NCI-H146 treated with DMSO at 0.1 percent for 48 hours (cell line): ENCODE measurements around the gene LRCH3.
"Not testable (repeated sequence)": the region's sequence is repeated elsewhere in the genome, so short reads cannot be mapped to it uniquely, and the experiment has no call there.

ENCODE experiments used
- DNase-seq: peaks from one replicate; lab custom pipeline; 2025; ENCODE audit not compliant: unreplicated experiment; lab: John Stamatoyannopoulos, UW

The LRCH3 gene

DNA sequence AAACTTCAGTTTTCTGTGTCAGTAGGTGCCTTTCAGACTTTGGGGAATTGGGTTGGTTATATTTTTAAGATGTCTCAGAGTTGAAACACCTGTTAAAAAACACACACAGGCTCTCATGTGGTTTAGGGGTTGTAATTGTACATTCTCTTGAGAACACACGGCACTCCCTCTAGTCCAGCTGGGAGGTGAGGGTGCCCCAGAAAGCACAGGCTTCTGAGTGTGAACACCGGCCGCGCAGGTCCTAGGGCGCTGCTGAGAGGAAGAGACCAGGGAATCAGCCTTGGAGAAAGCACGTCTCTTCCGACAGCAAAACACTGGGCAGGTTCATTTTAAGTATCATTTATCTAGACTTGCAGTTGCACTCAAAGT is 90.9 kb downstream of the LRCH3 start:
- DNase-seq: no peak

DNA sequence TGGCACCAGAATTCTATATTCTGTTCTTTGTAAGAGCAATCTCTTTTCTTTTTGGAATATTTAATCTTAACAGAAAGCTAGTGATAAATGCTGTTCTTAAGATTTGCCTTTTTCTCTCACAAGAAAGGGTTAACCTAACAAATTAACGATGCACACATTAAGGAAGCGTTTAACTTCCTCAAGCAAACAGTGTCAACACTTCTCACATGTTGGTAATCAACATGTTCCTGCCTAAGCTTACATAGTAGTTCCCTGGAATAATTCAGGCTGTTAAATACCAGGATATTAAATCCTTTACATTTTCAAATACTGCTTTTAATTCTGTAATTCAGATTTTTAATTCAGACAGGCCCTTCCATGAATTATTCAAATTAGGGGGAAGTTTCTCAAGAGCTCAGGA is 91.5 kb downstream of the LRCH3 start:
- no peak for DNase-seq

DNA sequence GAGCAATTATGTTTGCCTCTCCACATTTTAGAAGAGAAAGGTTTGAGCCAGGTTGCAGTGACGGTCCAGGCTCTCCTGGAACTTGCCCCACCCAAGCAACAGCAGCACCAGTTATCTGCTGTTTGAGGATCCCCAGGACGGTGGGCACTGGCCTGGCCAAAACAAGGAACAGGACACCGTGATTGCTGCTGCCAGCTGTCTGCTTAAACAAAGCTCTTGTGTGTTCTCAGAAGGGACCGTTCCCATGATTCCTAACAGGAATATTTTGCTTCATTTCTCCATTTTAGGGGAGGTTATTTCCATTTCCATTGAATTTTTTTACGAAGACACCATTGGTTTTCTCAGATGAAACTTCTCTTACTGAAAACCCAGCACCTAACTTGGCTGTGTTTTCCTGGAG is 92.5 kb downstream of the LRCH3 start:
- DNase-seq: no peak

DNA sequence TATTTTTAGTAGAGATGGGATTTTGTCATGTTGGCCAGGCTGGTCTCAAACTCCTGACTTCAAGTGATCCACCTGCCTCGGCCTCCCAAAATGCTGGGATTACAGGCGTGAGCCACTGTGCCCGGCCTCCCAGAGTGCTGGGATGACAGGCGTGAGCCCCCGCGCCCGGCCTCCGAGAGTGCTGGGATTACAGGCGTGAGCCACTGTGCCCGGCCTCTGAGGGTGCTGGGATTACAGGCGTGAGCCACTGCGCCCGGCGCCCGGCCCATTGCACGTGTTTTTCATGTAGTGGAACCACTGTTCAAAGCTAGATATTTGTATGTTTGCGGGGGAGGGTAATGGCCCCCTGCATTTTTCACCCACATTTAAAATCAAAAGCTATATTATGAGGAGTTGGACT is 93.3 kb downstream of the LRCH3 start:
- not testable (repeated sequence) for DNase-seq

DNA sequence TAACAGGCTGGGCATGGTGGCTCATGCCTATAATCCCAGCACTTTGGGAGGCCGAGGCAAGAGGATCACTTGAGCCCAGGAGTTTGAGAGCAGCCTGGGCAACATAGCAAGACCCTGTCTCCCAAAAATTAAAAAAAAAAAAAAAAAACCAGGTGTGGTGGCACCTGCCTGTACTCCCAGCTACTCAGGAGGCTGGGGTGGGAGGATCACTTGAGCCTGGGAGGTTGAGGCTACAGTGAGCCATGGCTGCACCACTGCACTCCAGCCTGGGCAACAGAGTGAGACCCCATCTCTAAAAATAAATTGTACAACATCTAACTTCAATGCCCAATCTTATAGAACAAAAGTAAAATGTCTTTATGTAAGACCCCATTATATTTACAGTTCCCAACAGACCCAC is 95.0 kb downstream of the LRCH3 start:
- DNase-seq: not testable (repeated sequence)

DNA sequence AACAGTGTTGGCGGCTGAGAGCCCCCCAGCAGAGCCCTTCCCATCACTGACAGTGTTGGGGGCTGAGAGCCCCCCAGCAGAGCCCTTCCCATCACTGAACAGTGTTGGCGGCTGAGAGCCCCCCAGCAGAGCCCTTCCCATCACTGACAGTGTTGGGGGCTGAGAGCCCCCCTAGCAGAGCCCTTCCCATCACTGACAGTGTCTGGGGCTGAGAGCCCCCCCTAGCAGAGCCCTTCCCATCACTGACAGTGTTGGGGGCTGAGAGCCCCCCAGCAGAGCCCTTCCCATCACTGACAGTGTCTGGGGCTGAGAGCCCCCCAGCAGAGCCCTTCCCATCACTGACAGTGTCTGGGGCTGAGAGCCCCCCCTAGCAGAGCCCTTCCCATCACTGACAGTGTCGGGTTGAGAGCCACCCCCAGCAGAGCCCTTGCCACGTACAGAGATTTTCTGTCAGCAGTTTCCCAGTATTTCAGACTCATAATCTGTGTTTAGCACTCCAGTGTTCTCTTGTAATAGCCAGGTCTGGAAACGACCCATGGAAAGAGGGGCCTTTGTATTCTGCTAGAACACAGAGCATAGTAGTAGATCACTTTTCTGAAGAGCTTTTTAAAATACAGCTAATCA is 96.5 kb downstream of the LRCH3 start:
- not testable (repeated sequence) for DNase-seq

GRCh38 chr3:197888511-197888910 is 97.5 kb downstream of the LRCH3 start:
- DNase-seq: no peak

DNA sequence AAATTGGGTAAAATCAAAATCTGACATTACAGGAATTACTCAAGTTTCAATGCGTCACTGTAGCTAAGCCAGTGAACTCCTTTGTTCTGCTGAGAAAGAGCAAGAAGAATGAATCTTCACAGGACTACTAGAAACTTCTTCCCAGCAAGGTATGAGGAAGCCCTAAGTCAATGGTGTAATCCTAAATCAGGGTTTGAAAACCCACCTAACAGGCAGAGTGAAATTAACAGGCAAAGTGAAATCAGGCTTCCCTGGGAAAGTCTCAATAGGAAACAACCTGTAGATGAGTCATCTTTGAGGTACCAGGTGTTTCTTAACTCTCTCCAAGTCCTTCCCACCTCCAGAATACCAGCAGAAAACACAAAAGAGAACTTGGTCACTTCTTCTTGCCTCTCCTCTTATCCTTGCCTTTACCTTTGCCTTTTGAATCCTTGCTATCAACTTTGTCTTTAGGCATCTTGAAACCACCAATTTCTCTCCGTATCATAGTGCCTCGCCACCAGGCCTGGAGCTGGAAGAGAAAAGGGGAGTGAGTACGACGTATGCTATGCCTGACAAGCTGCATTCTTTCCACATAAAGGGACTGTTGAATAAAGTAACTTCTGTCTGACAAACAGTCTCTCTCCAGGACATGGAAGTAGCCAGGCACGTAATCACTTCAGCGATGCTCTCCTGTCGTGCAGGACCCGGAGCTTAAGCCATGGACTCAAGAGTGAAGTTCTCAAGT is 98.3 kb downstream of the LRCH3 start:
- no peak for DNase-seq

DNA sequence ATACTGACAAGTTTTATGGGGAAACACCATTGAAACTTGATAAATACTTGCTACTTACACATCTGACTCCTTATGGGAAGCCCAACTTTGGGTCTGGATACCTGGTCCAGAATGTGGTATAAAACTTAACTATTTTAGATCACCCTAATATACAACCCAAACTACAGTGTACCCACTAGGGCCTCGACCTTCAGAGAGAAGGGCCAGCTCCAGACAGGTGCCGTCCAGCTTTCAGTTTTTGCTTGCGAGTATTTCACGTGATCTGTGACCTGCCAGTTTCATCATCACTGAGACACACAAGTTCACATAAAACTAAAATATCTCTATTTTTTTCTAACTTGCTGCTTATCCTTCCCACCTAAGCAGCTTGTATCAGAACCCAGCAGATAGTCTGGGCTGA is 99.6 kb downstream of the LRCH3 start:
- DNase-seq: no peak

DNA sequence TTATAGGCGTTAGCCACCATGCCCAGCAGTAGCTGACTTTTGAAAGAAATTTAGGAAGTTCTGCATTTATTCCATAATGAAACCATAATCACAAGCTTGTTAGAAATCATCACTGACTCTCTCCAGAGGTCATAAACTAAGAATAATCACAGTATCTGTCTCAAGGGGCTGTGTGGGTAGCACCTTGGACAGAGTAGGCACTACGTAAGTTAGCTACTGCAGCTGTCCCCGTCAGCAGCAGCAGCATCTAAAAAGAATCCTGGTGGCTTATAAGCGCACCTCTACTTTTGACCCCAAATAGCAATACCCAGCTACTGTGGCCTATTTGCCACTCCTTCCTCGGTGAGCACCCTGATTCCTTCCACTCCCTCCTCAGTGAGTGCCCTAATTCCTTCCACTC is 101.1 kb downstream of the LRCH3 start:
- no peak for DNase-seq

DNA sequence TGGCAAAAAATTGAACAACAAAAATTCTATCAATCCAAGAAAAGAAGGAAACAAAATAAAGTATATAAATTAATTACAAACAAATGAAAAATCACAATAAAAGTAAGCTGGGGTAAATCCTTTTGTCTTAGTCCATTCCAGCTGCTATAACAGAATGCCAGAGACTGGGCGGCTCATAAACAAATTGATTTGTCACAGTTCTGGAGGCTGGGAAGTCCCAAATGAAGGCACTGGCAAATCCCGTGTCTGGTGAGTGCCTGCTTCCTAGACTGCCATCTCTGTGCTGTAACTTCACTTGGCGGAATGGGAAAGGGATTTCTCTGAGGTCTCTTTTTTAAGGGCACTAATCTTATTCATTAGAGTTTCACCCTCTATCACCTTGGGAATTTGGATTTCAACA is 105.4 kb downstream of the LRCH3 start:
- no peak for DNase-seq

- DNase-seq: no peak
These were observed 108.9 kb downstream of the LRCH3 start for GRCh38 chr3:197899833-197900478.

GRCh38 chr3:197901626-197902025 is 110.6 kb downstream of the LRCH3 start:
- no peak for DNase-seq

DNA sequence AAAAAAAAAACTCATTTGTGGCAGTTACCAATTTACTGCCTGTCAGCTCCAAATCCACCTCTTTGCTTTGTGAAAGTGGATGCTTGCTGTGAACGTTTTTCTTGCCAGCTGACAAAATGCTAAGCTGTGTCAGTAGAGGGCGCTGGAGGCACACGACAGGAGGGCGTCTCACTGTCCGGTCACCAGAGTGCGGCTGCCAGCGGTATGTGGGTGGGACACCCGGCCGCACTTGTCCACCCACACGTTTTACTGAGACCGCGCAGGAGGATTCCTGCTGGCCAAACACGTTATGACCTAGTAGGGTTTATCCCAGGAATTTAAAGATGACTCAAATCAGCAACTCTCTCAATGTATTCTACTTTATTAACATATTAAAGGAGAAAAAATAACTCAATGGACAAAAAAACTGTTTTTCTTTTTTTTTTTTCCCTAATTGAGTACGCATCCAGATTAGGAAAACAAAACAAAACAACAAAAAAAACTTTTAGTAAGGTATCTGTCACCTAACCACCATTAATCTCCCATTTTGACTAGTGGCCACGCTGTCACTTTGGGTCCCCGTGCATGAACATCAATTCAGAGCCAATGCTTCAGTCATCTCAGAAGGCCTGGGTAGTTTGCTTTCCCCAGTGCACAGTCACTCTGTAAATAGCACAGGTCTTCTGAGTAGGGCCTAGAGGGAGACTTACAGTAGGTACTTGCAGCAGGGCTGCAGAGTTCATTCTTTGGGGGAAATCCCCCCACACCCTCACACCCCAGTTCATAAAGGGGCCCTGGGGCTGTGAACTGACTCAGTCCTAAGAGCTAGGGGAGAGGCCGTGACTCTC is 115.2 kb downstream of the LRCH3 start:
- peak; percentile 63 for DNase-seq

- DNase-seq: no peak
These were observed 115.8 kb downstream of the LRCH3 start for GRCh38 chr3:197906850-197907187.

- DNase-seq: no peak
These were observed 116.1 kb downstream of the LRCH3 start for GRCh38 chr3:197907196-197907595.

DNA sequence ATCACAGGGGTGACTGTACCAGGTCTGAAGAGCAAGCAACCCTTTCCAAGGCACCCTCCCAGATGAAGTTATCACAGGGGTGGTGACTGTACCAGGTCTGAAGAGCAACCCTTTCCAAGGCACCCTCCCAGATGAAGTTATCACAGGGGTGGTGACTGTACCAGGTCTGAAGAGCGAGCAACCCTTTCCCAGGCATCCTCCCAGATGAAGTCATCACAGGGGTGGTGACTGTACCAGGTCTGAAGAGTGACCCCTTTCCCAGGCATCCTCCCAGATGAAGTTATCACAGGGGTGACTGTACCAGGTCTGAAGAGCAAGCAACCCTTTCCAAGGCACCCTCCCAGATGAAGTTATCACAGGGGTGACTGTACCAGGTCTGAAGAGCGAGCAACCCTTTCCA is 117.5 kb downstream of the LRCH3 start:
- not testable (repeated sequence) for DNase-seq

- DNase-seq: no peak
These were observed 118.1 kb downstream of the LRCH3 start for GRCh38 chr3:197908957-197909701.

DNA sequence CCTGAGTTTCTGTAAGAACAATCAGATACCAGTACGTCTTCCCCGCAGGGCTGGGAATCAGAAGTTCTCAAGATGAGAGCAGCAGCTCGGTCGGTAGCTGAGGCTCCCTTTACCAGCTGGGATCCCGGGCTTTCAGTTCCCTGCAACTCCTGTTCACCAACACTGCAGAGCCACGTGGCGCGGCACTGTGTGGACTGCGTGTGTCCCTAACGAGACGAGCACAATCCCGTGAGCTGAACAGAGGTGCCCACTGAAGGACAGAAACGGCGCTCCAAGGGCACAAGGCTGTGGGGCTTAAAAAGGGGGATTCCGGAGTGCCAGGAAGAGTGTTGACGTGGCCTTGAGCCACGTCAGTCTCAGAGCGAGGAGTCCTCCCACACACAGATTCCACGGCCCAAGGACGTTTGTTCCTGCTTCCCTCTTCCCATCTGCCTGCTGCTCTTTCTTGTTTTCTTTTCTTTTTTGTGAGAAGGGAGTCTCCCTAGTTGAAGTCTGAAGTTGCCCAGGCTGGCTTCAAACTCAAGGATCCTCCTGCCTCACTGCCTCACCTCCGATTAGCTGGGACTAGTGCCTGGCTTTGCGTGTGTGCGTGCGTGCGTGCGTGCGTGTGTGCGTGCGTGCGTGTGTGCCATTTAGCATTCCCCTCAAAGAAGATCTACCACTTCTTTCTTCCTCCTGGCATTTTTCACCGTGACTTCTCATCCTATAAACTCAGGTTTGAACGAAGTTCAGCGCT is 121.9 kb downstream of the LRCH3 start:
- no peak for DNase-seq

DNA sequence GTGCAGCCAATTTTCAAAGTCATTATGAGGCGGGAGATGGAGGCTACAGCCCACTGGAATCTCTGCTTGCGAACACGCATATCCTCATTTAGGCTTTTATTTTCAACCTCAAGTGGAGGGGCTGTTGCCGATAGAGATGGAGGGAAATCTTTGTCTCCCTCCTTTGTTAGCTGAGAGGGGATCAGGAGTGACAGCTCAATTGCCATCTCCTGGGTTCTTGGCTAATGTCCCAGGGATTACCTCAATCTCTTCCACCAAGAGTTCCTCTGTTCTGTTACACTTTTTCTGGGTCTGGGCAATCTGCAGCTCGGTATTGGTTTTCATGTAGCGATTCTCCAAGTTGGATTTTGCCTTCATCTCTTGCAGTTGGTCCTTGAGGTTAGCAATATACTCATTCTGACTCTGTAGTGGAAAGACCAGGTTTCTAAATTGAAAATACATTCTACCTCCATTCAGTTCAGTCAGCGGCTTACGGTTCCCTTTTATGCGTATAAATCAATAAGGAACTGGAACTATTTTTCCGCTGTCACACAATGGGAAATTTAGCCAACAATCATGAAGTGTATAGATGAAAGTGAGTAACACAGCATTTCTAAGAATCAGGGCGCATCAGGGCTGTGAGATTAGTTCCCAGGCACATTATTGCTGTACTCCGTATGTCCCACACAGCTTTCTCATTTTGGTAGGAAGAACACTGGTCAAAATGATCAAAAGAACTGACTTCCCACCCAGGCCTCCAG is 122.8 kb downstream of the LRCH3 start:
- no peak for DNase-seq
